SK-N-MC (cell line): ENCODE data around the gene TADA3.
A peak's percentile ranks its signal among the peaks of the same experiment; 100 is the strongest.

Source experiments
- DNase-seq: peaks from one replicate; pipeline ENCODE4 v3.0.0-alpha.2; 2011; ENCODE audit warnings: low read depth, low spot score
- H3K27ac ChIP-seq: fragments of 200-600 bp; sonication (generic); 2 replicates; pipeline ENCODE4 v1.5.1; 2016; ENCODE audit warnings: mixed run types
- H3K36me3 ChIP-seq: fragments of 200-600 bp; sonication (generic); 2 replicates; pipeline ENCODE4 v1.6.1; 2017; ENCODE audit warnings: antibody characterized with exemption, low read length, mixed read lengths; ENCODE audit not compliant: insufficient read depth
- H3K4me3 ChIP-seq: fragments of 200-600 bp; sonication (generic); 2 replicates; pipeline ENCODE4 v1.5.1; 2016
- H3K9ac ChIP-seq: fragments of 200-600 bp; sonication (generic); 2 replicates; pipeline ENCODE4 v1.8.0; 2017; ENCODE audit warnings: mixed run types, mixed read lengths; ENCODE audit not compliant: insufficient read length
- H3K9me3 ChIP-seq: fragments of 200-600 bp; sonication (generic); 2 replicates; pipeline ENCODE4 v1.6.1; 2017; ENCODE audit warnings: low read depth, mild to moderate bottlenecking, antibody characterized with exemption, low read length, moderate library complexity, mixed read lengths
- EZH2 ChIP-seq: fragments of 200-600 bp; sonication (generic); IDR thresholded peaks from one replicate; pipeline ENCODE4 v1.6.1; 2017; ENCODE audit warnings: antibody characterized with exemption
- FOXP2 ChIP-seq: optimal IDR thresholded peaks from 2 replicates; pipeline ENCODE3; 2011; ENCODE audit warnings: mild to moderate bottlenecking, moderate library complexity; ENCODE audit not compliant: insufficient read depth; ENCODE audit errors: extremely low read length, control extremely low read depth
- POLR2AphosphoS5 ChIP-seq: IDR thresholded peaks from 2 replicates; pipeline ENCODE4 v1.6.1; 2012; ENCODE audit warnings: mild to moderate bottlenecking, low read depth, low read length, borderline replicate concordance

Gene TADA3

GRCh38 chr3:9793161-9793781 lies 998 bp upstream of the TADA3 start:
- Histone ChIP-seq H3K36me3 (peaks cover 5% of the 10 kb centered on the region; the same call in 1 of the 2 replicates), H3K9ac (peak overlapping the region; percentile 97), H3K9me3 (no peaks in the 10 kb centered on the region), H3K4me3 (peak overlapping the region; percentile 84), H3K27ac (peak overlapping the region; percentile 97; the same call in 1 of the 2 replicates)
- no peak for TF ChIP-seq FOXP2
- no peak for DNase-seq

DNA sequence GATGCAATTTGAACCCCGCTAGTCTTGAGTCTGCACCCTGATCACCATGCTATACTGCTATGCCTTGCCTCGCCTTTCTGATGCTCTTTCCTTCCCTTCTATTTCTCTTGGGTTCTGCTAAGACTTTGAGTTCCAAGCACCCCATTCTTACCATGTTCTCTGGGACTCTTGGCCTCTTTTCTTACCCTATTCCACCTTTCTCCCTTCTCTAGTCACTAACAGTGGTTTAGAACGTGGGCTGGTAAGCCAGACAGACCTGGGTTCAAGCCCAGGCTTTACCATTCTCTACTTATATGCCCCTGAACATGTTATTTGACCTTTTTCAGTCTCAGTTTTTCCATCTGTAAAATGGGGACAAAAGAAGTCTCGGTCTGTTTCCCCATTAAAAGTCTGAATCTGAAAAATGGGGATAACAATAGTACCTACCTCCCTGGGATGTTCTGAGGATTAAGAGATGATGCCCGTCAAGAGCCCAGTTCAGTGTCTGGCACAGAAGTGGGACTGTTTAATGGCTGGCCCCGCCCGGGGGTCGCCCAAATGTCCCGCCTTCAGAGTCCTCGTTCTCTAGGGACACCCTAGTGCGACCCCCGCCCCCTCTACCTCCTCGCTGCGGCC lies 376 bp downstream of the TADA3 start:
- Histone ChIP-seq H3K4me3 (peak overlapping the region; percentile 84), H3K27ac (peak overlapping the region; percentile 97), H3K9ac (peak overlapping the region; percentile 97), H3K9me3 (no peaks in the 10 kb centered on the region), H3K36me3 (no peaks in the 10 kb centered on the region)
- no peak for DNase-seq
- no peak for TF ChIP-seq EZH2
- TF ChIP-seq POLR2AphosphoS5: no peak; the same call in 1 of the 2 replicates
- TF ChIP-seq FOXP2: no peak

DNA sequence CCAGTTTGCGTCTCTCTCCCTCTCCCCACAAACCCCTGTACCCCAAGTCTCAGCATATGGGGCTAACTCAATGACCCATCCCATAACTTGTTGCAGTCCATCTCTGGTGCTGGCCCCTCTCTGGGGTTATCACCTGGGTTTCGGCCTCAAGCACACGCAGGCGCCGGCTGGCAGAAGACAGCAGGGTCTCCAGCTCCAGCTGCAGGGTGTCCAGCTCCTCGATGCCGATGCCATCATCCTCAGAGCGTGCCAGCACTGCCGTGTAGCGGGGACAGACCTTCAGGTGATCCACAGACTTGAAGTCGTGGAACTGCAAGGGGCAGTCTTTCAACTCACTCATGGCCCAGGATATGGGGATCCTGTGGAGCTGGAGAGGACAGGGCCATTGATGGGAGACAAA lies 1.1 kb downstream of the TADA3 start:
- Histone ChIP-seq H3K9ac (no peak overlapping the region), H3K27ac (no peak overlapping the region), H3K36me3 (no peaks in the 10 kb centered on the region), H3K4me3 (no peak overlapping the region), H3K9me3 (no peaks in the 10 kb centered on the region)
- TF ChIP-seq FOXP2: no peak
- TF ChIP-seq POLR2AphosphoS5: no peak
- no peak for TF ChIP-seq EZH2
- DNase-seq: no peak

DNA sequence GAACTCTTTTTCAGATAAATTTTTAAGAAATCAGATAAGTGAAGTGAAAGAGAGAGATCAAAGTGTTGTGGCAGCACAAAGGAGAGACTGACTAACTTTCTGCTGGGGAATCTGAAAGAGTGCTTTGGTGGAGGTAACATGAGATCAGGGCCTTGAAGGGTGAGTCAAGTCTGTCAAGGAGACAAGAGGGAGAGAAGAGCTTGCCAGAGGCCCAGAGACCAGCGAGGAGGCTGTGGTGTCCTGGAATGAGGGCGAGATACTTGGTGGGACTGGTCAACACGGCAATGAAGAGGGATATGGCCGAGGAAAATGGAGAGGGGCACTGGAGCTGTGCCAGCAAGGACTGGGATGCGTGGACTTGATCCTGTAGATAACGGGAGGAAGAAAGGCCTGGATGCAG lies 4.6 kb downstream of the TADA3 start:
- H3K9ac ChIP-seq: no peak overlapping the region
- H3K4me3 ChIP-seq: no peak overlapping the region
- no peaks in the 10 kb centered on the region for H3K36me3 ChIP-seq
- DNase-seq: no peak
- no peak overlapping the region for H3K27ac ChIP-seq
- H3K9me3 ChIP-seq: no peaks in the 10 kb centered on the region
- TF ChIP-seq EZH2 (no peak), FOXP2 (no peak), POLR2AphosphoS5 (no peak)

- Histone ChIP-seq H3K9ac (no peak overlapping the region), H3K27ac (no peak overlapping the region)
Observed at GRCh38 chr3:9786825-9787669, 5.2 kb downstream of the TADA3 start.

GRCh38 chr3:9786209-9786739 lies 6.0 kb downstream of the TADA3 start:
- no peaks in the 10 kb centered on the region for H3K36me3 ChIP-seq
- no peak overlapping the region for H3K4me3 ChIP-seq
- TF ChIP-seq EZH2 (no peak), POLR2AphosphoS5 (no peak), FOXP2 (no peak)
- no peak for DNase-seq
- no peaks in the 10 kb centered on the region for H3K9me3 ChIP-seq
- no peak overlapping the region for H3K9ac ChIP-seq
- H3K27ac ChIP-seq: no peak overlapping the region

More at GRCh38 chr3:9786825-9787669, 5.2 kb downstream of the TADA3 start:
- Histone ChIP-seq H3K36me3 (no peaks in the 10 kb centered on the region), H3K9me3 (no peaks in the 10 kb centered on the region), H3K4me3 (no peak overlapping the region)
- TF ChIP-seq FOXP2: no peak
- no peak for TF ChIP-seq EZH2
- TF ChIP-seq POLR2AphosphoS5: no peak
- no peak for DNase-seq

- no peak overlapping the region for H3K27ac ChIP-seq
- H3K9me3 ChIP-seq: no peaks in the 10 kb centered on the region
- DNase-seq: no peak
- H3K9ac ChIP-seq: no peak overlapping the region
- H3K36me3 ChIP-seq: no peaks in the 10 kb centered on the region
- H3K4me3 ChIP-seq: no peak overlapping the region
- TF ChIP-seq EZH2 (no peak), POLR2AphosphoS5 (no peak), FOXP2 (no peak)
Observed at GRCh38 chr3:9785602-9786001, 6.7 kb downstream of the TADA3 start.

- no peak for TF ChIP-seq POLR2AphosphoS5
- TF ChIP-seq FOXP2: no peak
- TF ChIP-seq EZH2: no peak
- DNase-seq: no peak
- Histone ChIP-seq H3K27ac (no peak overlapping the region), H3K9ac (no peak overlapping the region), H3K36me3 (no peaks in the 10 kb centered on the region), H3K9me3 (no peaks in the 10 kb centered on the region), H3K4me3 (no peak overlapping the region)
Observed at GRCh38 chr3:9784965-9785364, 7.3 kb downstream of the TADA3 start.
